WERI-Rb-1 (cell line): ENCODE results near the gene KLHDC7B.
"Not testable (repeated sequence)": the region's sequence is repeated elsewhere in the genome, so short reads cannot be mapped to it uniquely, and the experiment has no call there.

Experiments
- DNase-seq: peaks from one replicate; pipeline ENCODE4 v3.0.0-alpha.2; 2020
- H3K27ac ChIP-seq: fragments of 250-450 bp; sonication (Bioruptor Pico); 2 replicates; pipeline ENCODE4 v1.5.1; 2020; ENCODE audit warnings: mild to moderate bottlenecking, moderate library complexity
- H3K27me3 ChIP-seq: fragments of 250-450 bp; sonication (Bioruptor Pico); 2 replicates; pipeline ENCODE4 v1.5.1; 2021; ENCODE audit warnings: mild to moderate bottlenecking, low read depth, moderate library complexity; ENCODE audit not compliant: insufficient read depth, severe bottlenecking
- H3K36me3 ChIP-seq: fragments of 250-450 bp; sonication (Bioruptor Pico); 2 replicates; pipeline ENCODE4 v1.5.1; 2020; ENCODE audit warnings: mild to moderate bottlenecking, moderate library complexity
- H3K4me3 ChIP-seq: 2 replicates; pipeline ENCODE4 v1.5.1; 2011; ENCODE audit warnings: low read depth, mild to moderate bottlenecking, control low read depth, low read length
- H3K9me3 ChIP-seq: fragments of 250-450 bp; sonication (Bioruptor Pico); 2 replicates; pipeline ENCODE4 v1.5.1; 2021; ENCODE audit warnings: mild to moderate bottlenecking, moderate library complexity; ENCODE audit not compliant: severe bottlenecking
- CTCF ChIP-seq: IDR thresholded peaks from 2 replicates; pipeline ENCODE4 v1.5.1; 2011; ENCODE audit warnings: low read depth, mild to moderate bottlenecking, control low read depth, inconsistent platforms, low read length

Gene KLHDC7B

DNA sequence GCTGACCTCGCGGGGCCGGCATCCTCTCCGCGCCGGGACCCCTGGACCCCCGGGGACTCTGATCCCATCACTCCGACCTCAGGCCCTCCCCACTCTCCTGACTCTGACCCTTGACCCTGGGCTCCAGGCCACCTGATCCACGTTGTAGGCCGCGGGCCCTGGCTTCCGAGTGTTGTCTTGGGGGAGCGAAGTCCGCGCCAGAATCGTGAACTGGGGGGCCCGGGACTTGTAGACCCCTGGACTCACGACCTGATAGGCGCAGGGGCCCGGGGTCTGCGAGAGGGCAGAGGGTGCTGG, 15.2 kb upstream of the KLHDC7B start:
- Histone ChIP-seq H3K27me3 (no peaks in the 10 kb centered on the region), H3K4me3 (no peak overlapping the region), H3K27ac (no peak overlapping the region), H3K36me3 (no peaks in the 10 kb centered on the region), H3K9me3 (peaks cover 11% of the 10 kb centered on the region)
- DNase-seq: no peak
- no peak for TF ChIP-seq CTCF

DNA sequence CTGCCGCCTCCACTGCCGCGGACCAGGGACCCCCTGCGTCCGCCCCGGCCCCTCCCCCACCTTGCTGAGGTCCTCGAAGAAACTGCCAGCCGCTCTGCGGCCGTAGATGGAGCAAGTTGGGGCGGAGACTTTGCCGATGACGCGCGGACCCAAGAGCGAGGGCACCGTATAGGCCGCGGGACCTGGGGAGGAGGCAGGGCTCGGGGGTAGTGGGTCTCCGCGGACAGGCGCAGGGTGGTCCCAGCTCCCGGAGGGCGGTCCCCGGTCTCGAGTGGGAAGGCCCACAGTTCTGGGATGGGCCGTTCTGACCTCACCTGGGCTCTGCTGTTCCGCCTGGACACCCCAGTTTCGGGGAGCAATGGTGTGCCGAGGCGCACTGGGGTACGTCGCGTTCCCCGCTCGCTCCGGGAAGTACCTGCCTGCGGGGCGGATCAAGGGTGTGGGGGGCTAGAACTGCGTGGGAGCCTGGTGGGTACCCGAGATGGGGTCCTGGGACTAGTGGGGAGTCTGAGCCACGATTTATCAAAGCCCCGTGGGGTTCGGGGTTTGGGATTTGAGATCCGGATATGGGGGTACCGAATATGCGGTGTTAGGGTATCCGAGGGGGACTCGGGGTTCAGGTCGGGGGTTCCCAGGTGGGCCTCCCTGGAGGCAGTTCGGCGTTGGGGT, 14.7 kb upstream of the KLHDC7B start:
- H3K4me3 ChIP-seq: no peak overlapping the region
- H3K27ac ChIP-seq: no peak overlapping the region
- H3K9me3 ChIP-seq: peaks cover 11% of the 10 kb centered on the region
- TF ChIP-seq CTCF: no peak
- H3K27me3 ChIP-seq: no peaks in the 10 kb centered on the region
- no peaks in the 10 kb centered on the region for H3K36me3 ChIP-seq
- DNase-seq: no peak

- H3K36me3 ChIP-seq: no peaks in the 10 kb centered on the region
- H3K27ac ChIP-seq: no peak overlapping the region; the same call in 1 of the 2 replicates
- peak; percentile 43 for DNase-seq
- H3K9me3 ChIP-seq: peaks cover 11% of the 10 kb centered on the region
- no peak for TF ChIP-seq CTCF
- H3K4me3 ChIP-seq: peak overlapping the region; percentile 71
- no peaks in the 10 kb centered on the region for H3K27me3 ChIP-seq
These were observed 14.1 kb upstream of the KLHDC7B start for GRCh38 chr22:50531546-50531961.

DNA sequence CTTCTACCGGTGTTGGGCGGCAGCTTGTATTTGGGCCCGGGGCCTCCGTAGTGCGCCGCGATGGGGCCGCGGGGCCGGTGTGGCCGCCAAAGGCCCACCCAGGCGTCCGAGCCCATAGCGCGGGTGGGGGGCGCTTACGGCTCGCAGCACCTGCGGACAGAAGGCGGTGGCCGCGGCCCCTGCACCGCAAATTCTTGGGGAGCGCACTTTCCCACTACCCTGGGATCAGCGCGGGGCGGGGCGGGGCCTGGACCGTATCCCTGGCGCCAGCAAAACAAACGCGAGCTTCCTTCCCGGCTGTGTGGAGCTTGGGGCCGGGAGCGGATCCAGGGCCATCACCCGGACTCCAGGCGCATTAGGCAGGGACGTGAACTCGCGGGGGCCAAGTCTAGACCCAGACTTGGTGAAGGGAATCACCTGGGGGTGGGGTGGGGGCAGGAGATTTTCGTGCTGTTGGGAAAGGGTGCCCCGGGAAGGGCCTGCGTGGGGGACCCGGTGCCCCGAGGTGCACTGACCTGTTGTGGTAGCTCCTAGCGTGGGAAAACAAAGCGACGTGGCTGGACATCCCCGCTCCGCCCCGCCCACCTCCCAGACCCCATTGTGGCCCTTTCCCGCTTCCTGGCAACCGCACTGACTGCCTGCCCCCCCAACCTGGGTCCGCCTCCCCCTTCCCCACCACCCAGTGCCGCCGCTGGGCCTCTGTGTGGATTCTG, 13.6 kb upstream of the KLHDC7B start:
- H3K4me3 ChIP-seq: peak overlapping the region; percentile 71
- TF ChIP-seq CTCF: no peak
- peak overlapping the region; percentile 29; the same call in 1 of the 2 replicates for H3K27ac ChIP-seq
- H3K36me3 ChIP-seq: no peaks in the 10 kb centered on the region
- H3K27me3 ChIP-seq: no peaks in the 10 kb centered on the region
- H3K9me3 ChIP-seq: peaks cover 11% of the 10 kb centered on the region
- peak; percentile 65 for DNase-seq

DNA sequence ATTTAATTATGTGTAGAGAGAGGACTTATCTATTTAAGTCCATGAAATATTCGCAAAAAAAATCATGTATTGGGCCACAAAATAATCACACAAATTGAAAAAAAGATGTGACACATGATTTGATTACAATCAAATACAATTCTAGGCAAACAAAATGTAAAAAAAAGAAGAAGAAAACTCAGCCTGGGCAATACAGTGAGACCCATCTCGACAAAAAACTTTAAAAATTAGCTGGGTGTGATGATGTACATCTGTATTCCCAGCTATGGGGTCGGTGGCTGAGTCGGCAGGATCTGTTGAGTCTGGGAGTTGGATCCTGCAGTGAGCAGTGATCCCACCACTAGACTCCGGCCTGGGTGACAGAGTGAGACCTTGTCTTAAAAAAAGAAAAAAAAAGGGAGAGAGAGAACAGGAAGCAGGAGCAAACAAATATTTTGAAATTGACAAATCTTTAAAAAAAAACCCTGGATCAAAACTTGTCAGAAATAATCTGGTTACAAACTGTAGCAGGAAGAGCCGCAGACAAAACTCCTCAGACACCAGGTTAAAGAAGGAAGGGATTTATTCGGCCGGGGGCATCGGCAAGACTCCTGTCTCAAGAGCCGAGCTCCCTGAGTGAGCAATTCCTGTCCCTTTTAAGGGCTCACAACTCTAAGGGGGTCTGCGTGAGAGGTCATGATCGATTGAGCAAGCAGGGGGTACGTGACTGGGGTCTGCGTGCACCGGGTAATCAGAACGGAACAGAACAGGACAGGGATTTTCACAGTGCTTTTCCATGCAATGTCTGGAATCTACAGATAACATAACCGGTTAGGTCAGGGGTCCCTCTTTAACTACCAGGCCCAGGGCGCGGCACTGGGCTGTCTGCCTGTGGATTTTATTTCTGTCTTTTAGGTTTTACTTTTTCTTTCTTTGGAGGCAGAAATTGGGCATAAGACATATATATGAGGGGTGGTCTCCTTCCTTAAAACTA, 12.6 kb upstream of the KLHDC7B start:
- Histone ChIP-seq H3K27me3 (no peaks in the 10 kb centered on the region), H3K9me3 (peaks cover 11% of the 10 kb centered on the region), H3K36me3 (no peaks in the 10 kb centered on the region), H3K27ac (no peak overlapping the region), H3K4me3 (peak overlapping the region; percentile 71)
- TF ChIP-seq CTCF: no peak
- DNase-seq: no peak

GRCh38 chr22:50533856-50534711, 11.6 kb upstream of the KLHDC7B start:
- H3K9me3 ChIP-seq: peaks cover 11% of the 10 kb centered on the region
- H3K27me3 ChIP-seq, H3K27ac ChIP-seq, DNase-seq, H3K4me3 ChIP-seq, H3K36me3 ChIP-seq: not testable (repeated sequence)
